NCI-H2196 (cell line): ENCODE results near the gene PARD6B.
"Not testable (repeated sequence)": the region's sequence is repeated elsewhere in the genome, so short reads cannot be mapped to it uniquely, and the experiment has no call there.

Experiments used
- DNase-seq: peaks from one replicate; lab custom pipeline; 2025; ENCODE audit not compliant: unreplicated experiment; lab: John Stamatoyannopoulos, UW

PARD6B gene

GRCh38 chr20:50772420-50773185, 41.2 kb downstream of the PARD6B start:
- no peak for DNase-seq

- DNase-seq, result no peak
Observed at GRCh38 chr20:50774515-50774914, 43.1 kb downstream of the PARD6B start.

DNA sequence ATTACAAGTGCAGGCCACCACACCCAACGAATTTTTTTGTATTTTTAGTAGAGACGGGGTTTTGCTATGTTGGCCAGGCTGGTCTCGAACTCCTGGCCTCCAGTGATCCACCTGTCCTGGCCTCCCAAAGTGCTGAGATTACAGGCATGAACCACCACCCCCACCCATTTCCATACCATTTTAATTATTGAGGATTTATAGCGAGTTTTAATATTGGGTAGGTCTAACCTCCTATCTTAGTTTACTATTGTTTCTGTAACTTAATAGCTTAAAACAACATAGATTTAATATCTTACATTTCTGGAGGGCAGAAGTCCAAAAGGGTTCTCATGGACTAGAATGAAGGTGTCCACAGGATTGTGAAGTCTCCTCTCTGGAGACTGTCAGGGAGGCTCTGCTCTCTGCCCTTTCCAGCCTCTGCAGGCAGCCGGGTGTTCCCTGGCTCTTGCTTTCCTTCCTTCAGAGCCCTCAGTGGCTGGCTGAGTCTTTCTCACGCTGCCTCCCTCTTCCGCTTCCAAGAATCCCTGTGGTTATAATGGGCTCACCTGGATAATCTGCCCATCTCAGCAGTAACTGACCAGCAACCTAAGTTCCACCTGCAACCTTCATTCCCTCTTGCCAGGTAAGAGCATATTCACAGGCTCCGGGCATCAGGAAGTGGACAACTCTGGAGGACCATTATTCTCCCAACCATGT, 44.9 kb downstream of the PARD6B start:
- no peak for DNase-seq

GRCh38 chr20:50777373-50777772, 46.0 kb downstream of the PARD6B start:
- DNase-seq, result no peak

DNA sequence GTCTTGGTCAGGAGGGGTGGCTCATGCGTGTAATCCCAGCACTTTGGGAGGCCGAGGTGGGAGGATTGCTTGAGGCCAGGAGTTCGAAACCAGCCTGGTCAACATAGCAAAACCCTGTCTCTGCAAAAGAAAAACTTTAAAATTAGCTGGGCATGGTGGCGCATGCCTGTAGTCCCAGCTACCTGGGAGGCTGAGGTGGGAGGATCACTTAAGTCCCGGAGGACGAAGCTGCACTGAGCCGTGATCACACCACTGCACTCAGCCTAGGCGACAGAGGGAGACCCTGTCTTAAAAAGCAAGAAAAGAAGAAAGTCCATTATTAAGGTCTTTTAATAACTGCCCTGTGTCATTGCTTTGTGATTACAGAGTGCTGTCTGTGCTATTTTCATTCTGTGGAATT, 47.6 kb downstream of the PARD6B start:
- DNase-seq, result not testable (repeated sequence)

DNA sequence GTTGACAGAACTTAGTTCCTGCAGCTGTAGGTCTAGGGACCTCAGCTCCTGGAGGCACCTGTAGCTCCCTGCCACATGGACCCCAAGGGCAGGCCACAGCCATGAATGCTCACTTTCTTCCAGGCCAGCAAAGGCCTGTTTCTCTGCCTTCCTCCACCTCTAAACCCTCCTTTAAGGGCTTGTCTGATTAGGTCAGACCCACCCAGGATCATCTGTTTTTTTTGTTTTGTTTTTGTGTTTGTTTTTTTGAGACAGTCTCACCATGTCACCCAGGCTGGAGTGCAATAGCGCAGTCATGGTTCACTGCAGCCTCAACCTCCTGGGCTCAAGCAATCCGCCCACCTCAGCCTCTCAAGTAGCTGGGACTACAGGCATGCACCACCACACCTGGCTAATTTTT, 52.0 kb downstream of the PARD6B start:
- no peak for DNase-seq

GRCh38 chr20:50783903-50784302, 52.5 kb downstream of the PARD6B start:
- no peak for DNase-seq

GRCh38 chr20:50784464-50784863, 53.1 kb downstream of the PARD6B start:
- no peak for DNase-seq

DNA sequence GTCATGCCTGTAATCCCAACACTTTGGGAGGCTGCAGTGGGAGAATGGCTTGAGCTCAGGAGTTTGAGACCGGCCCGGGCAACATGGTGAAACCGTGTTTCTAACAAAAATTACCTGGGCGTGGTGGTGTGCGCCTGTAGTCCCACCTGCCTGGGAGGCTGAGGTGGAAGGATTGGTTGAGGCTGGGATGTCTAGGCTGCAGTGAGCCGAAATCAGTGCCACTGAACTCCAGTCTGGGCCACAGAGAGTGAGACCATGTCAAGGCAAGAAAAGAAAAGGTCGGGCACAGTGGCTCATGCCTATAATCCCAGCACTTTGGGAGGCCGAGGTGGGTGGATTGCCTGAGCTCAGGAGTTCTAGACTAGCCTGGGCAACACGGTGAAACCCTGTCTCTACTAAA, 55.3 kb downstream of the PARD6B start:
- no peak for DNase-seq

DNA sequence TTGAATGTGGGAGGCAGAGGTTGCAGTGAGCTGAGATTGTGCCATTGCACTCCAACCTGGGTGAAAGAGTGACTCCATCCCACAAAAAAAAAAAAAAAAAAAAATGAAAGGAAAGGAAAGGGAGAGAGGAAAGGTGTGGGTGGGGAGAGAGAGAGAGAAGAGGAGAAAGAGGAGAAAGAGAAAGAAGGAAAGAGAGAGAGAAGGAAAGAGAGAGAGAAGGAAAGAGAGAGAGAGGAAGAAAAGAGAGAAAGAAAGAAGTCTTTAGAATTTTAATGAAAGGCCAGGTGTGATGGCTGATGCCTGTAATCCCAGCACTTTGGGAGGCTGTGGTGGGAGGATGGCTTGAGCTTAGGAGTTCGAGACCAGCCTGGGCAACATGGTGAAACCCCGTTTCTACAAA, 55.8 kb downstream of the PARD6B start:
- no peak for DNase-seq

GRCh38 chr20:50788045-50788991, 56.9 kb downstream of the PARD6B start:
- no peak for DNase-seq

- DNase-seq, result no peak
Observed at GRCh38 chr20:50789968-50790650, 58.7 kb downstream of the PARD6B start.

DNA sequence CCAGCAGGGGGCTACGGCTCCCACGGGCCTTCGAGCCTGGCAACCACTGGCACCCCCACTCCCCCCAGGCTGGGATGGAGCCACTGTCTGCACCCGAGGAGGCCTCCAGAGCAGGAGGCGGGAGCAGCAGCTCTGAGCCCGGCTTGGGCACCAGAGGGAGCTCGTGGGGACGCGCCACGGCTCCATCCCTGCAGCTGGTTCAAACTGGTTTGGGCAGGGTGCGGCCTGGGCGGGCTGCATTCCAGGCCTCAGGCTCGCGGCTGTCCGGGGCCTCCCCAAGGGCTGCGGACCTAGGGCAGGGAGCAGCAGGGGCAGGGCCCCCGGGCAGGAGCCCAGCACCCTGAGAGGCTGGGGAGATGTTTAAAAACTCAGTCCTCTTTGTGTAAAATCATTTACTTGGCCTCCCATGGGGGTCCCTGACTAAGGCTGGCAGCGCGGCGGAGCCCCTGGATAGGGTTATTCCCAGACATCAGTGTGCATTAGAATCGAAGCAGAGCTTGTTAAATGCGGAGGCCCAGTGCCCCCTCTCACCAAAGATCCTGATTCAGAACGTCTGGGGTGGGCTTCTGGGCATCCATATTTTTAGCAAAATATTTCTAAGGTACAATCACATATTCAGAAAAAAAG, 59.4 kb downstream of the PARD6B start:
- DNase-seq, result no peak

GRCh38 chr20:50792708-50793574, 61.6 kb downstream of the PARD6B start:
- DNase-seq, result no peak

GRCh38 chr20:50793575-50794016, 62.2 kb downstream of the PARD6B start:
- not testable (repeated sequence) for DNase-seq

DNA sequence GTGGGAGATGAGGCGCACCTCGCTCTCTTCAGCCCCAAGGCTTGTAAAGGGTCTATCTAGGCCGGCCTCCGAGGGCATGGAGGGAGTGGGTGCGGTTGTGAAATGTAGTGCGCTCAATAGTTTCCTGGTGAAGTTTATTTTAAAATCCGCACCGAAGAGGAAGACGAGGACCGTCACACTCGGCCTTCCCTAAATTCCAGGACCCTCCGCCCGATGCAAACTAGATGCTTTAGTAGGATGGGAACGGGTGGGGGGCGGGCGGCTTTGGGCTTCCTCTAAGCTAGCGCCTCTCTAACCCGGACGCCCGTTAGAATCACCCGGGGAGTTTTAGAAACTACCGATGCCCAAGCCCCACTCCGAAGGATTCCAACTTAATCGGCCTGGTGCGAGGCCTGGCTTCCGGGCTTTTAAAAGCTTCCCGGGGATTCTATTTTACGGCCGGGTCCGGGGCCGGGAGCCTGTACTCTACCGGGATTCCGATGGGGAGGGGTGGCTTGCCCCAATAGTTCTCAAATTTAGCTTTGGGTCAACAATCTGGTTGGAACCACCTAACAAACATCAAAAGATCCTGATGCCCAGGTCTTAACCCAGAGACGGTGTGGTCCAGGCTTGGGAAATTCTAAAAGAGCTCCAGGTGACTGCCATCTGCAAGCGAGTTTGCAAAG, 62.9 kb downstream of the PARD6B start:
- DNase-seq, result no peak

DNA sequence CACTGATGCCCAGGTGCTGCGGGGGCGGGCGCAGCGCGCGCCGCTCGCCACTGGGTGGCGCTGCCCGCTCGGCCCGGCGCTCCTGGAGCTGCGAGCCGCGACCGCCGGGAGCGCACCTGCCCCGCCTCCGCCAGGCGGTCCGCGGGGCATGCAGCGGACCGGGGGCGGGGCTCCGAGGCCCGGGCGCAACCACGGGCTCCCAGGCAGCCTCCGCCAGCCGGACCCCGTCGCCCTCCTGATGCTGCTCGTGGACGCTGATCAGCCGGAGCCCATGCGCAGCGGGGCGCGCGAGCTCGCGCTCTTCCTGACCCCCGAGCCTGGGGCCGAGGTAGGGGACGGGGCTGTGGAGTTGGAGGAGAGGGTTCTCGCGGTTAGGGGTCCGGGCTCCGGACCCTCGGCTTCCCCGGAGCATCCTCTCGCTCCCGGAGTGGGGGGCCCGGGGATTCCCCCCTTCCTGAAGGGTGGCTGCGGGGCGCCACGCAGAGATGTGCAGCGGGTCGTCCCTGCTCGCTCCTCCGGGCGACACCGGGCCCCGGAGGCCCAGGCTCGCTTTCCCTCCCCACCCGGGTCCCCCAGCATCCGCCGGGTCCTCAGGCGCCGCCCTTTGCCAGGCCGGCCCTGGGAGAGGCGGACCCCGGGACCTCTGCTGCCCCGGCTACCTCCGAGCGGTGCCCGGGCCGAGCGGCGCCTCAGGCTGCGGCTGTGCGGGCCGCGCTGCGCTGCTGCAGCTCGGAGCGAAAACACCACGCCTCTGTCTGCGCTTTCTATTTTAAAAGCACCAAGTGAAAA, 63.7 kb downstream of the PARD6B start, which contains the start of gene BCAS4:
BCAS4 (plus strand) TSS at position 216 of the 789 bp plus-strand sequence; CDS start at position 239, 23 bp downstream.
- peak; percentile 86 for DNase-seq

DNA sequence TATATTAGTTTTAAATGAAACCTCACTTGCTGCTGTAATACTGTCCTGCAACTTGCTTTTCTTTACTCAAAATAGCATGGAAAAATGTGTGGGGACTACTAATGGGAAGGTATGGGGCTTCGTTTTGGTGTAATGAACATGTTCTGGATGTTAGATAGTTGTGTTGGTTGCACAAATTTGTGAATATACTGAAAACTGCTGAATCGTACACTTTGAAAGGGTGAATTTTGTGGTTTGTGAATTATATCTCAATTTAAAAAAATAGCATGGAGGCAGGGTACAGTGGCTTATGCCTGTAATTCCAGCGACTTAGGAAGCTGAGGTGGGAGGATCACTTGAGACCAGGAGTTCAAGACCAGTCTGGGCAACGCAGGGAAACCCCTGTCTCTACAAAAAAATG, 65.8 kb downstream of the PARD6B start:
- no peak for DNase-seq
